Mesendoderm (in vitro differentiated cells): Measurements from ENCODE around the gene TMEM141.

Source experiments
- DNase-seq: peaks from one replicate; pipeline ENCODE4 v3.0.0; 2013
- H2AK5ac ChIP-seq: 2 replicates; pipeline ENCODE4 v1.6.1; 2013; ENCODE audit warnings: low read length, inconsistent platforms
- H2BK120ac ChIP-seq: 2 replicates; pipeline ENCODE4 v1.6.1; 2013; ENCODE audit warnings: low read depth, mild to moderate bottlenecking, low read length, moderate library complexity, mixed read lengths
- H2BK15ac ChIP-seq: replicated peaks from 2 replicates; pipeline ENCODE4 v1.6.1; 2013; ENCODE audit warnings: low read depth, mild to moderate bottlenecking, moderate library complexity
- H2BK5ac ChIP-seq: 2 replicates; pipeline ENCODE4 v1.6.1; 2013; ENCODE audit warnings: low read length, inconsistent platforms
- H3K18ac ChIP-seq: 2 replicates; pipeline ENCODE4 v1.6.1; 2013; ENCODE audit warnings: mild to moderate bottlenecking, low read length, mixed read lengths
- H3K23ac ChIP-seq: one replicate; pipeline ENCODE4 v1.6.1; 2013; ENCODE audit warnings: low read length
- H3K27ac ChIP-seq: 2 replicates; pipeline ENCODE4 v1.5.1; 2013; ENCODE audit warnings: low read depth, mild to moderate bottlenecking, inconsistent platforms, low read length, moderate library complexity
- H3K27me3 ChIP-seq: 2 replicates; pipeline ENCODE4 v1.6.1; 2013; ENCODE audit warnings: low read length, control low read depth, mild to moderate bottlenecking, inconsistent platforms; ENCODE audit not compliant: insufficient read depth, poor library complexity
- H3K36me3 ChIP-seq: 2 replicates; pipeline ENCODE4 v1.6.1; 2013; ENCODE audit warnings: low read length, inconsistent platforms; ENCODE audit not compliant: control insufficient read depth, insufficient read depth
- H3K4ac ChIP-seq: one replicate; pipeline ENCODE4 v1.6.1; 2013; ENCODE audit warnings: low read depth, mild to moderate bottlenecking, low read length, moderate library complexity
- H3K4me1 ChIP-seq: 2 replicates; pipeline ENCODE4 v1.6.1; 2013; ENCODE audit warnings: low read depth, low read length, inconsistent platforms; ENCODE audit not compliant: control insufficient read depth
- H3K4me2 ChIP-seq: 2 replicates; pipeline ENCODE4 v1.6.1; 2013; ENCODE audit warnings: low read length
- H3K4me3 ChIP-seq: 2 replicates; pipeline ENCODE4 v1.5.1; 2013; ENCODE audit warnings: mild to moderate bottlenecking, low read length
- H3K56ac ChIP-seq: one replicate; pipeline ENCODE4 v1.6.1; 2013; ENCODE audit warnings: low read length
- H3K79me1 ChIP-seq: 2 replicates; pipeline ENCODE4 v1.6.1; 2013; ENCODE audit warnings: low read length, inconsistent platforms
- H3K79me2 ChIP-seq: 2 replicates; pipeline ENCODE4 v1.6.1; 2013; ENCODE audit warnings: mild to moderate bottlenecking, low read length; ENCODE audit not compliant: control insufficient read depth, insufficient read depth
- H3K9ac ChIP-seq: 2 replicates; pipeline ENCODE4 v1.6.1; 2013; ENCODE audit warnings: low read length, inconsistent platforms
- H4K5ac ChIP-seq: one replicate; pipeline ENCODE4 v1.6.1; 2013; ENCODE audit warnings: low read length
- H4K8ac ChIP-seq: one replicate; pipeline ENCODE4 v1.6.1; 2013; ENCODE audit warnings: low read depth, mild to moderate bottlenecking, control low read depth, low read length, moderate library complexity
- WGBS: extraction: QIAGEN DNeasy Blood & Tissue Kit; methylation state at CpG from one replicate; pipeline ENCODE4 v1.1.7; 2013; ENCODE audit warnings: low lambda C conversion rate, missing lambda C conversion rate; ENCODE audit not compliant: insufficient coverage; ENCODE audit errors: extremely low coverage; 5-methylcytosine and 5-hydroxymethylcytosine counted together

Gene TMEM141

DNA sequence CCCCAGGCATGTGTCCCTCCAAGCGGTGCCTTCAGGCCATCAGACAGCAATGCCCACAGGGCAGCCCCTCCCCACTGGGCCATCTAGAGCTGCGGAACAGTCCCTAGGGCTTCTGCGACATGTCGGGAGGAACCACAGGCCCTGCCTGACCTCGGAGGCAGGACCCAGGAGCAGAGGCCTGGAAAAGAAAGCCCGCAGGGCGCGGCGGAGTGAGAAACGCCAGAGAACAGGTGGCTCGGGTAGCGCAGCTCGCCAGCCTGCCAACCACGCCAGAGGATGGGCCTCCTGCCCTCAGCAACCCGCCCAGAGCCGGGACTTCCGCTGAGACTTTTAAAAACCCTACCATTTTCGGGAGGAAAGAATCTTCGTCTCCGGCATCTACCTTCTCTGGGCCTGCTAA, 33.8 kb upstream of the TMEM141 start:
- Histone ChIP-seq H4K5ac (no peak overlapping the region), H3K27ac (no peak overlapping the region), H2BK120ac (no peak overlapping the region), H3K36me3 (no peaks in the 10 kb centered on the region), H3K9ac (no peak overlapping the region), H3K18ac (no peak overlapping the region), H3K23ac (no peak overlapping the region), H2BK15ac (no peak overlapping the region), H3K4me2 (no peak overlapping the region), H3K79me2 (no peaks in the 10 kb centered on the region), H3K4ac (no peak overlapping the region), H2AK5ac (no peak overlapping the region), H4K8ac (no peak overlapping the region), H3K4me3 (no peak overlapping the region), H3K79me1 (no peaks in the 10 kb centered on the region), H3K27me3 (no peaks in the 10 kb centered on the region), H2BK5ac (no peak overlapping the region), H3K4me1 (no peaks in the 10 kb centered on the region), H3K56ac (no peak overlapping the region)
- no CpG with 5 or more reads among the region's 20 CpGs for WGBS
- DNase-seq = no peak

DNA sequence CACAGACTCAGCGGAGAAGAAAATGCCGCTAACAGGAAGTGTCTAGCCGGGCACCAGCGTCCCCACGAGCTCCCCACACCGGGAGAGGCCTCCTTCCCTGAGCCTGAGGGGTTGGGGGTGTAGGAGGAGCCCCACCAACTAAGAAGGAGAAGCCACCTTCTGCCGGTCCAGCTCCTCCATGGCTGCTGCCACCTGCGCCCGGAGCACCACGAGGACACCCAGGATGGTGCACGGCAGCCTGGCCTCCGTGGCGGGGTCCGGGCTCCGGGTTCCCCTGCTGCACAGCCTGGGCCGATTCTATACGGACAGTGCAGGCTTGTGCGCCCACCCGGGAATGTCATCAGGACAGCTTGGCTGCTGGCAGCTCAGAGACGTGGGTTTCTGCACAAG, 33.4 kb upstream of the TMEM141 start:
- H4K8ac ChIP-seq = no peak overlapping the region
- no peaks in the 10 kb centered on the region for H3K4me1 ChIP-seq
- H3K56ac ChIP-seq = no peak overlapping the region

DNA sequence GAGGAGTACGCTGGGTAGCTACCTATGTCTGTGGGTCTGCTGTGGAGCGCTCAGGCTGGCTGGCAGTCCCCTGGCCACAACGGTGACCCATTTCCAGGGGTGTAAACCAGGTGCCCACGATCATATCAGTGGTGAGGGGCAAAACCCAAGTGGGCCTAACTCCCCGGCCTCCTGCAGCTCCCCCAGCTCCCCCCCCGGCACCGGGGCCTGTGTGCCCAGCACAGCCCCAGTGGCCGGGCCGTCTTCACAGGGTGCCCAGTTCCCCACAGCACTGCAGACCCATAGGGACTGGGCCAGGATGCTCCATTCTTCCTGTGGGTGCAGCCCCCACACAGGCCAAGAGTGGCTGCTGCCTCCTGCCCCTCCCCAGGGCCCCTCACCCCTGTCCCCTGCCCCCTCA, 32.1 kb upstream of the TMEM141 start:
- H3K4ac ChIP-seq = no peak overlapping the region
- H4K5ac ChIP-seq = no peak overlapping the region
- no peak overlapping the region for H2BK5ac ChIP-seq
- H3K23ac ChIP-seq = no peak overlapping the region
- H2BK15ac ChIP-seq = no peak overlapping the region
- no peak overlapping the region for H3K4me3 ChIP-seq
- no peak for DNase-seq
- no peaks in the 10 kb centered on the region for H3K36me3 ChIP-seq
- no CpG with 5 or more reads among the region's 9 CpGs for WGBS
- no peak overlapping the region for H3K56ac ChIP-seq
- no peaks in the 10 kb centered on the region for H3K4me1 ChIP-seq
- H3K79me1 ChIP-seq = no peaks in the 10 kb centered on the region
- H3K27ac ChIP-seq = no peak overlapping the region
- H4K8ac ChIP-seq = no peak overlapping the region
- no peak overlapping the region for H3K18ac ChIP-seq
- no peak overlapping the region for H2AK5ac ChIP-seq
- H3K79me2 ChIP-seq = no peaks in the 10 kb centered on the region
- no peak overlapping the region for H3K9ac ChIP-seq
- H3K27me3 ChIP-seq = no peaks in the 10 kb centered on the region
- H3K4me2 ChIP-seq = no peak overlapping the region
- H2BK120ac ChIP-seq = no peak overlapping the region

More for the DNA sequence above, 33.4 kb upstream of the TMEM141 start:
- Histone ChIP-seq H2BK15ac (no peak overlapping the region), H3K4me3 (no peak overlapping the region), H2BK120ac (no peak overlapping the region), H2AK5ac (no peak overlapping the region), H3K79me1 (no peaks in the 10 kb centered on the region), H3K79me2 (no peaks in the 10 kb centered on the region), H3K36me3 (no peaks in the 10 kb centered on the region), H3K4ac (no peak overlapping the region), H3K4me2 (no peak overlapping the region), H3K9ac (no peak overlapping the region), H3K27ac (no peak overlapping the region), H4K5ac (no peak overlapping the region), H3K23ac (no peak overlapping the region), H3K18ac (no peak overlapping the region), H3K27me3 (no peaks in the 10 kb centered on the region), H2BK5ac (no peak overlapping the region)
- no peak for DNase-seq
- WGBS = no CpG with 5 or more reads among the region's 20 CpGs

DNA sequence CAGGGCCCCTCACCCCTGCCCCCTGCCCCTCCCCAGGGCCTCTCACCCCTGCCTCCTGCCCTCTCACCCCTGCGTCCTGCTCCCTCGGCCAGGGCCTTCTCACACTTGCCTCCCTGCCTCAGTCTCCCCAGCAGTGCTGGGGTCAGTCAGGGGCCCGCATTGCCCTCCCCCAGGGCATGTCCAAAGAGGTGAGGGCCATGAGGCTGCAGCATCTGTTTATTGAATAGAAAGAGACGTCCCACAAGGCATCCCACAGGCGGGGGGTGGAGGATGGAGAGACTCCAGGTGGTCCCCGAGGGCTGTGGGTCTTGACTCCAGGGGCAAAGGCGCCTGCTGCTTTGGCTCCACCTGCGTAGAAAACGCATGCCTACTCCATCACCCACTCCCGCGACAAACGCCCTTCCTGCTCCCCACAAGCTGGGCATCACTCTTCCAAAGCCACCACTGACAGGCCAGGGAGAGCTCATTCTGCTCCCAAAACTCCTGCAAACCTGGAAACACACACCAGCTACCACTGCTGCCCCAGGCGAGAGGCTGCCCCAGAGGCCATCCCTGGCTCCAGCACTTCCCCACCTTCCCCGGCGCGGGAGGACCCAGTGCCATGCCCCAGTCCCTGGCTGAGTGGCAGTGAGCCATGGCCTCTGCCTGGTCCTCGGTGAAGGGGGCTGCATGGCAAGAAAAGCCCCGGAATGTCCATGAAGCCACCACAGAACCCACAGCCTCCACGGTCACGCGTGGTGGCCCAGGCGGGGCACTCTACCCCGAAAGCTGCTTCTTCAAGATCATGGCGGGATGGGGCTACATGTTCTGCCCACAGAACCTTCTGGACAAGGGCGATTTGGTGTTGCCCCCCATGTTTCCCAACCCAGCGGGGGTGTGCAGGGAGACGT, 31.5 kb upstream of the TMEM141 start:
- no peak for DNase-seq
- Histone ChIP-seq H4K5ac (no peak overlapping the region), H2BK120ac (no peak overlapping the region), H3K27ac (no peak overlapping the region), H2AK5ac (no peak overlapping the region), H3K56ac (no peak overlapping the region), H3K4ac (no peak overlapping the region), H2BK5ac (no peak overlapping the region), H3K4me3 (no peak overlapping the region), H3K4me2 (no peak overlapping the region), H2BK15ac (no peak overlapping the region), H3K79me2 (no peaks in the 10 kb centered on the region), H3K79me1 (no peaks in the 10 kb centered on the region), H3K27me3 (no peaks in the 10 kb centered on the region), H3K23ac (no peak overlapping the region), H3K36me3 (no peaks in the 10 kb centered on the region), H3K4me1 (no peaks in the 10 kb centered on the region), H3K18ac (no peak overlapping the region), H4K8ac (no peak overlapping the region), H3K9ac (no peak overlapping the region)
- no CpG with 5 or more reads among the region's 27 CpGs for WGBS

DNA sequence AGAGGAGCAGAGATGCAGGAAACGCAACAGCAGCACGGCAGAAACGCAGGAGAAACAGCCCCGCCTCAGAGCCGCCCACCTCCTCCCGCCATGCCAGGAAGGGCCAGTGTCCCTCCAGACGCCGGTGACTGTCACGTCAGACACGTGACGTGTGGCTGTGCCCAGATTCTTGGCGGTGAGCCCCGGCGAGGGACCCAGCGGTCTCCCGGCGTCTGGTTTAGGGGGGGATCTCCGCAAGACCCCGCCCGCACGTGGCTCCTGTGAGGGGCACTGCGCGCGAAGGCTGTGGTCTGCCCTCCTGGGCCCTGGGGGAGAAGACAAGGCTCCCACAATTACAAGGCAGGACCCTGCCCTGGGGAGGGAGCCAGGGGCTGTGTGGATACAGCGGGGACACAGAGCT, 30.7 kb upstream of the TMEM141 start:
- no CpG with 5 or more reads among the region's 25 CpGs for WGBS
- H3K23ac ChIP-seq = no peak overlapping the region

More for the DNA sequence above, 30.7 kb upstream of the TMEM141 start:
- Histone ChIP-seq H3K4me2 (no peak overlapping the region), H3K36me3 (no peaks in the 10 kb centered on the region), H3K4me3 (no peak overlapping the region), H2BK5ac (no peak overlapping the region), H3K4ac (no peak overlapping the region), H3K79me2 (no peaks in the 10 kb centered on the region), H2BK120ac (no peak overlapping the region), H2BK15ac (no peak overlapping the region), H4K8ac (no peak overlapping the region), H3K4me1 (no peaks in the 10 kb centered on the region), H3K56ac (peak overlapping the region; percentile 15), H3K27ac (no peak overlapping the region), H4K5ac (no peak overlapping the region), H2AK5ac (no peak overlapping the region), H3K79me1 (no peaks in the 10 kb centered on the region), H3K18ac (no peak overlapping the region), H3K27me3 (no peaks in the 10 kb centered on the region), H3K9ac (no peak overlapping the region)
- no peak for DNase-seq
